ENCODE results near the gene NUP43. TPM values are rescaled to one million over a fixed set of nuclear protein-coding genes. Genes with fewer than 3 reads are reported as not detected.

The NUP43 gene
- total and polyA plus RNA-seq, 2 of the 13 experiments (the other 11 are each of a cell fraction or from before 2014, with no cell fraction given) = 38.9 to 85.1 TPM

DNA sequence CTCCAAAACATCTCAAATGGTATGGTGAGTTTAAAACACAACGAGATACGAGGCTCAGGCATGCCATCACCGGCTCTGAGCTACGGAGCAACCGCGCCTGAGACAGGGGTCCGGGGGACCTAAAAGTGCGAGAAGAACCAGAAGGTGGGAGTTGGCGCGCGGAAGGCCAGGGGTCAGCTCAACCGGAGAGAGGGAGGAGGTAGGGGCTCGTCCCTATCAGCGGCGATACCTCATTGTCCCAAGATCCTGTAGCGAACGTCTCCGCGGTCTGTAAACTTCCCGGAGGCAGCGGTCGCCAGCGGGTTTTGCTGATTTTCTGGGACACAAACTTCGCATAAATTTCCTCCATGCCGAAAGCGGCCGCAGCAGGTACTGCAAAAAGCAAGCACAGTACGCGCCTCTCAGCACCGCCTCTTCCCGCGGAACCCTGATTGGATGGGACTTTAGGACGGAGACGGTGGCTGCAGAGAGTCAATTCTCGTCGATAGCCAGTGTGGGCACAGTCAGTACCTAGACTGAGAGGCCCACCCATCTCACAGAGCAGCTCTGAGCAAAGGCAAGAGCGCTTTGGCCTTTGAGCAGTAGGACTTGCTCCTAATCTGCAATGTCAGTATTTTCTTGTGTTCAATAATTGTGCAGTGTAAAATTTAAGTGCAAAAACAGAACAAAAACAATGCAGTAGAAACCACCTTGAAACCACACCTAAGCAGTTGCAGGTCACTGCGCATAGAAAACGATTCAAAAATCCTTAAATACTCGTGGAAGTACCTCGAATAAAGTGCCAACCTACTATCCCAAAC lies at the start of gene NUP43 (continued):
- peak; percentile 97 for TF ChIP-seq SIN3A (IDR thresholded peaks at IDR 0.05; ENCODE audit: borderline replicate concordance, low read depth, low read length)
- no peak for TF ChIP-seq CAMTA2 (CRISPR knock-in tag; IDR thresholded peaks at IDR 0.05; ENCODE audit: borderline replicate concordance)
- TF ChIP-seq, protein P1, sequence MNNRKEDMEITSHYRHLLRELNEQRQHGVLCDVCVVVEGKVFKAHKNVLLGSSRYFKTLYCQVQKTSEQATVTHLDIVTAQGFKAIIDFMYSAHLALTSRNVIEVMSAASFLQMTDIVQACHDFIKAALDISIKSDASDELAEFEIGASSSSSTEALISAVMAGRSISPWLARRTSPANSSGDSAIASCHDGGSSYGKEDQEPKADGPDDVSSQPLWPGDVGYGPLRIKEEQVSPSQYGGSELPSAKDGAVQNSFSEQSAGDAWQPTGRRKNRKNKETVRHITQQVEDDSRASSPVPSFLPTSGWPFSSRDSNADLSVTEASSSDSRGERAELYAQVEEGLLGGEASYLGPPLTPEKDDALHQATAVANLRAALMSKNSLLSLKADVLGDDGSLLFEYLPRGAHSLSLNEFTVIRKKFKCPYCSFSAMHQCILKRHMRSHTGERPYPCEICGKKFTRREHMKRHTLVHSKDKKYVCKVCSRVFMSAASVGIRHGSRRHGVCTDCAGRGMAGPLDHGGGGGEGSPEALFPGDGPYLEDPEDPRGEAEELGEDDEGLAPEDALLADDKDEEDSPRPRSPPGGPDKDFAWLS (CRISPR knock-in tag; IDR thresholded peaks at IDR 0.05; ENCODE audit: borderline replicate concordance) = no peak
- TF ChIP-seq ZNF781 (CRISPR knock-in tag; IDR thresholded peaks at IDR 0.05; ENCODE audit: borderline replicate concordance, not compliant biosample characterization) = peak; percentile 93
- TF ChIP-seq, protein P2, sequence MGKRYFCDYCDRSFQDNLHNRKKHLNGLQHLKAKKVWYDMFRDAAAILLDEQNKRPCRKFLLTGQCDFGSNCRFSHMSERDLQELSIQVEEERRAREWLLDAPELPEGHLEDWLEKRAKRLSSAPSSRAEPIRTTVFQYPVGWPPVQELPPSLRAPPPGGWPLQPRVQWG (CRISPR knock-in tag; IDR thresholded peaks at IDR 0.05; ENCODE audit: borderline replicate concordance, low read depth) = no peak
- TF ChIP-seq, protein P3, sequence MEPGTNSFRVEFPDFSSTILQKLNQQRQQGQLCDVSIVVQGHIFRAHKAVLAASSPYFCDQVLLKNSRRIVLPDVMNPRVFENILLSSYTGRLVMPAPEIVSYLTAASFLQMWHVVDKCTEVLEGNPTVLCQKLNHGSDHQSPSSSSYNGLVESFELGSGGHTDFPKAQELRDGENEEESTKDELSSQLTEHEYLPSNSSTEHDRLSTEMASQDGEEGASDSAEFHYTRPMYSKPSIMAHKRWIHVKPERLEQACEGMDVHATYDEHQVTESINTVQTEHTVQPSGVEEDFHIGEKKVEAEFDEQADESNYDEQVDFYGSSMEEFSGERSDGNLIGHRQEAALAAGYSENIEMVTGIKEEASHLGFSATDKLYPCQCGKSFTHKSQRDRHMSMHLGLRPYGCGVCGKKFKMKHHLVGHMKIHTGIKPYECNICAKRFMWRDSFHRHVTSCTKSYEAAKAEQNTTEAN (CRISPR knock-in tag; conservative IDR thresholded peaks at IDR 0.05) = no peak; the same call in 1 of the 2 replicates
- TF ChIP-seq SATB2 (CRISPR knock-in tag; IDR thresholded peaks at IDR 0.05) = no peak
- TF ChIP-seq ZFP62 (CRISPR knock-in tag; IDR thresholded peaks at IDR 0.05) = no peak
- TF ChIP-seq ZSCAN22 (CRISPR knock-in tag; IDR thresholded peaks at IDR 0.05) = peak; percentile 47; the same call in 1 of the 2 replicates
- no peak for TF ChIP-seq ZNF776 (CRISPR knock-in tag; IDR thresholded peaks at IDR 0.05)
- TF ChIP-seq, protein P4, sequence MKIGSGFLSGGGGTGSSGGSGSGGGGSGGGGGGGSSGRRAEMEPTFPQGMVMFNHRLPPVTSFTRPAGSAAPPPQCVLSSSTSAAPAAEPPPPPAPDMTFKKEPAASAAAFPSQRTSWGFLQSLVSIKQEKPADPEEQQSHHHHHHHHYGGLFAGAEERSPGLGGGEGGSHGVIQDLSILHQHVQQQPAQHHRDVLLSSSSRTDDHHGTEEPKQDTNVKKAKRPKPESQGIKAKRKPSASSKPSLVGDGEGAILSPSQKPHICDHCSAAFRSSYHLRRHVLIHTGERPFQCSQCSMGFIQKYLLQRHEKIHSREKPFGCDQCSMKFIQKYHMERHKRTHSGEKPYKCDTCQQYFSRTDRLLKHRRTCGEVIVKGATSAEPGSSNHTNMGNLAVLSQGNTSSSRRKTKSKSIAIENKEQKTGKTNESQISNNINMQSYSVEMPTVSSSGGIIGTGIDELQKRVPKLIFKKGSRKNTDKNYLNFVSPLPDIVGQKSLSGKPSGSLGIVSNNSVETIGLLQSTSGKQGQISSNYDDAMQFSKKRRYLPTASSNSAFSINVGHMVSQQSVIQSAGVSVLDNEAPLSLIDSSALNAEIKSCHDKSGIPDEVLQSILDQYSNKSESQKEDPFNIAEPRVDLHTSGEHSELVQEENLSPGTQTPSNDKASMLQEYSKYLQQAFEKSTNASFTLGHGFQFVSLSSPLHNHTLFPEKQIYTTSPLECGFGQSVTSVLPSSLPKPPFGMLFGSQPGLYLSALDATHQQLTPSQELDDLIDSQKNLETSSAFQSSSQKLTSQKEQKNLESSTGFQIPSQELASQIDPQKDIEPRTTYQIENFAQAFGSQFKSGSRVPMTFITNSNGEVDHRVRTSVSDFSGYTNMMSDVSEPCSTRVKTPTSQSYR (CRISPR knock-in tag; IDR thresholded peaks at IDR 0.05; ENCODE audit: borderline replicate concordance) = no peak; the same call in 1 of the 2 replicates
- peak; percentile 94 for TF ChIP-seq KDM5A (IDR thresholded peaks at IDR 0.05; ENCODE audit: borderline replicate concordance, low read length)
- peak; percentile 93; the same call in 1 of the 3 replicates for TF ChIP-seq MXI1 (IDR thresholded peaks at IDR 0.05; ENCODE audit: borderline replicate concordance, low read depth, low read length)
- no peak for TF ChIP-seq ZFP36 (IDR thresholded peaks at IDR 0.05; ENCODE audit: borderline replicate concordance, low read depth, low read length, partially characterized antibody)
- TF ChIP-seq BRD4 (CRISPR knock-in tag; IDR thresholded peaks at IDR 0.05) = peak; percentile 70
- peak; percentile 95 for TF ChIP-seq HOXA3 (CRISPR knock-in tag; IDR thresholded peaks at IDR 0.05)
- TF ChIP-seq FOXM1 (CRISPR knock-in tag; IDR thresholded peaks at IDR 0.05) = no peak
- no peak for TF ChIP-seq ZFAT (CRISPR knock-in tag; conservative IDR thresholded peaks at IDR 0.05)
- no peak; the same call in none of the 2 replicates for TF ChIP-seq ZNF563 (CRISPR knock-in tag; IDR thresholded peaks at IDR 0.05)
- TF ChIP-seq ISX (CRISPR knock-in tag; conservative IDR thresholded peaks at IDR 0.05) = no peak
- TF ChIP-seq ZBTB3 (CRISPR knock-in tag; IDR thresholded peaks at IDR 0.05; ENCODE audit: borderline replicate concordance, low read depth) = peak; percentile 84; the same call in 1 of the 2 replicates
- no peak for TF ChIP-seq ZNF33A (CRISPR knock-in tag; IDR thresholded peaks at IDR 0.05; ENCODE audit: borderline replicate concordance)
- no peak for TF ChIP-seq RFX3 (CRISPR knock-in tag; IDR thresholded peaks at IDR 0.05)
- TF ChIP-seq MIER2 (CRISPR knock-in tag; IDR thresholded peaks at IDR 0.05) = 0 out of 2 replicates have a peak, but pooled peaks have one; percentile 54

Data from HepG2 (cell line).